Erythroblast (primary cell): Measurements from ENCODE around the gene CACNB1.
A peak's percentile ranks its signal among the peaks of the same experiment; 100 is the strongest.
"Not testable (repeated sequence)": the region's sequence is repeated elsewhere in the genome, so short reads cannot be mapped to it uniquely, and the experiment has no call there.

Experiments
- DNase-seq, 2 experiments: peaks; one replicate each; lab custom pipeline; 2025; lab: John Stamatoyannopoulos, UW
- GATA1 ChIP-seq: IDR thresholded peaks from 2 replicates; pipeline ENCODE4 v1.6.1; 2011; ENCODE audit warnings: low read depth, mild to moderate bottlenecking, control low read depth, low read length, moderate library complexity
- POLR2A ChIP-seq: IDR thresholded peaks from 2 replicates; pipeline ENCODE4 v1.6.1; 2011; ENCODE audit warnings: mild to moderate bottlenecking, low read length

Gene CACNB1

DNA sequence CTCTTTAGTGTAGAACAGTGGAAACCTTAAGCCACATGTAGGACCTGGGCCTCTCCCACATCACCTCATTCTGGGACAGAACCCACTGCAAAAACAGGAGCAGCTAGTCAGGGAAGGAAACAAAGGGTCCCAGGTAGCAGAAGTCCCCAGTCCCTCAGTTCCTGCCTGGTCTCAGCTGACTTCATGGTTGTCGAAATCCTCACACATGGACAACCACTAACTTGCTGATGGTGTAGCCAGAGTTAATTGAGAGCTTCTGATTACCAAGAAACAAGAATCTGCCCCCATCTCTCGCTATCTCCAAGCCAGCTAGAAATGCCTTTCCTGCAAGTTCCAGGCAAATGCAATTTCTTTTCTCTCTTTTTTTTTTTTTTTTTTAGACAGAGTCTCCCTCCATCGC lies 28.0 kb downstream of the CACNB1 start:
- TF ChIP-seq GATA1 (no peak), POLR2A (no peak)
- no peak for DNase-seq

DNA sequence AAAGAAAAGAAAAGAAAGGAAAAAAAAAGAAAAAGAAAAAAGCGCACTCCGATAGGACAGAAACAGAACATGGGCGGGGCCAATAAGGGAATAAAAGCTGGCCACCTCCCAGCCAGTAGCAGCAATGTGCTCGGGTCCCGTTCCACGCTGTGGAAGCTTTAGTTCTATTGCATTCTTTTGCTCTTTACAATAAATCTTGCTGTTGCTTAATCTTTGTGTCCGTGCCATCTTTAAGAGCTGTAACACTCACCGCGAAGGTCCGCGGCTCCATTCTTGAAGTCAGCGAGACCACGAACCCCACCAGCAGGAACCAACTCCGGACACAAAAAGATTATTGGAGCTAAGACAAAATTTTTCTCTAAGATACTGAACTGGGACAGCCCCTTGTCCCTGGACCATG lies 28.4 kb downstream of the CACNB1 start:
- no peak for TF ChIP-seq GATA1
- TF ChIP-seq POLR2A: no peak
- DNase-seq: no peak

DNA sequence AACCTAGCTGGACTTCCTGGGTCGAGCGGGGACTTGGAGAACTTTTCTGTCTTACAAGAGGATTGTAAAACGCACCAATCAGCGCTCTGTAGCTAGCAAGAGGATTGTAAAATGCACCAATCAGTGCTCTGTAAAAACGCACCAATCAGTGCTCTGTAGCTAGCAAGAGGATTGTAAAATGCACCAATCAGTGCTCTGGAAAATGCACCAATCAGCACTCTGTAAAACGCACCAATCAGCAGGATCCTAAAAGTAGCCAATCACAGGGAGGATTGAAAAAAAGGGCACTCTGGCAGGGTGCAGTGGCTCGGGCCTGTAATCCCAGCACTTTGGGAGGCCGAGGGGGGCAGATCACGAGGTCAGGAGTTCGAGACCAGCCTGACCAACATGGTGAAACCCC lies 29.0 kb downstream of the CACNB1 start:
- not testable (repeated sequence) for DNase-seq

DNA sequence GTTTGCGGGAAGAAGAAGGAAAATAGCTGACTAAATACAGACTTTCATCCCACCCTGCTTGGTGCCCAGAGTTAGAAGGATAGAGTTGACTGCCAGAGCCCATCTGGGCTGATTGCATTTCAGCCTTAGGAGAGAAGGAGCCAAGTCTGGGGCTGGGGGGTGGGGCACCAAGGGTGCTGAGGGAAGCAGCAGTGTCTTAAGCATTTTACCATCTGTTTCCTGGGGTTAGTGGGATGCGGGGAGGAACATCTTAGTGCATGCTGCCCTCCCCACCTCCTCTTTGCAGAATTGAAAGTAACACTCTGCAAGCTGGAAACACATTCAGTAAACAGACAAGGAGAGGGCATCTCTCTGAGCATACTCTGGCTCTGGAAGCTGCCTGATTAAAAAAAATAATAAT lies 30.0 kb downstream of the CACNB1 start:
- TF ChIP-seq POLR2A: no peak
- TF ChIP-seq GATA1: no peak

DNA sequence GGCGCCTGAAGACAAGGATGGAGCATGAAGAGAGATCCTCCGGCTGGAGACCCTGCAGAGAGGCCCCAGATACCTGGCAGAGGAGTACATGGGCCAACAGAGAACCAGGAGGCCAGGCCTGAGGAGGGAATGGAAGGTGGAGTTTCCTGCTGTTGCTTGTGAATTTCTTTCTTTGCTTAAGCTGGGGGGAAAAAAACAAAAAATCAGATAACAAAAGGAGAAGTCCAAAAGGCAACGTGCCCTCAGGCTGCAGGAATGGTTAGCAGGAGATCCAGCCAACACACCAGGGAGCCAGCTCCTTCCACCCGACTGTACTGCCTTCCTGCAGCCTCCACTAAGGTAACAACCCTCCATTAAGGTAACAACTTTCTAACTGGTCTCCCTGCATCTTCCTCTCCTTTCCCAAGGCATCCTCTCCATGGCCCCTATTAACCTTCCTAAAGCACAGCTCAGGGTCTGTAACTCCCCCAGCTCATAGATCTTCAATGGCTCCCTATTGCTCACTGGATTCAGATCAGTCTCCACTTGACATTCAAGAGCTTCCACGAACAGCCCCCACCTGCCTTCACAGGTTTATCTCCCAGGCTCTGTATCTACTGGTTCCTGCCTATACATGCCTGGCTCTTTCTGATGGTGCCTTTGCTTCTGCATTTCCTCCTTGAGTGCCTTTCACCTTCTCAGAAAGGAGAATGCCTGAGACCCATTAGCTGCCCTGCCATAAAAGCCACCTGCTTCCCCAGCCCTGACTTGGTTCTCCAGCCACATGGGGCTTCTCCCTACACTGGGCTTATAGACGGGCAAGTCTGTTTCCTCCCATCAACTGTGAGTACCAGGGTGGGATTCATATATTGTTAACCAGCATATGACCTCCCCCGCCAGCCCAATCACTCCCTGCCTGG lies 30.8 kb downstream of the CACNB1 start:
- TF ChIP-seq GATA1 (no peak), POLR2A (no peak)
- no peak for DNase-seq

More for the DNA sequence above, 30.0 kb downstream of the CACNB1 start:
- no peak for DNase-seq

DNA sequence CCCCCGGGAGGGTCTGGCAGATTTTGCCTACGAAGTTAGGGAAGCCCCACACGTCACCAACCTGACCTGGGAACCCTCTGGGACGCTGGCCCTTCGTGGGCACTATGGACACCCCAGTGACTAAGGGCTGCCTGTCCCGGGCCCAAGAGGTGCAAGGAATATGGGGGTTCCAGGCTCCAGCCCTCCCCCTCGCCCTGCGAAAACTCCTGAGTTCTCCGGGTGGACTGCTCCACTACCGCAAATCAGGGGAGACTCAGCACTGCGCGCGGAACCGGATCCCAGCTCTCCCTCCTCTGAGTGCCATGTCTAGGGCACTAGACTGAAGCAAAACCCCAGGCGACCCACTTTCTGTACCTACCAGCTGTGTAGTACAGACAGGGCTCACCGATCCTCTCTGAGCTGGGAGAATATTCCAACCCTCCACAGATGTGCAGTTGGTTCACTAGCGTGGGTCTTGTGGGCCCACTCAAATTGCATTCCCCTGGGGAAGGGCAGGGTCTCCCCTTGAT lies 31.6 kb downstream of the CACNB1 start, which contains the start of gene ARL5C:
TSS of gene ARL5C (minus strand) at position 321 of the 509 bp plus-strand sequence. CDS start 401 bp downstream, outside the sequence.
- DNase-seq: no peak
- no peak for TF ChIP-seq GATA1

DNA sequence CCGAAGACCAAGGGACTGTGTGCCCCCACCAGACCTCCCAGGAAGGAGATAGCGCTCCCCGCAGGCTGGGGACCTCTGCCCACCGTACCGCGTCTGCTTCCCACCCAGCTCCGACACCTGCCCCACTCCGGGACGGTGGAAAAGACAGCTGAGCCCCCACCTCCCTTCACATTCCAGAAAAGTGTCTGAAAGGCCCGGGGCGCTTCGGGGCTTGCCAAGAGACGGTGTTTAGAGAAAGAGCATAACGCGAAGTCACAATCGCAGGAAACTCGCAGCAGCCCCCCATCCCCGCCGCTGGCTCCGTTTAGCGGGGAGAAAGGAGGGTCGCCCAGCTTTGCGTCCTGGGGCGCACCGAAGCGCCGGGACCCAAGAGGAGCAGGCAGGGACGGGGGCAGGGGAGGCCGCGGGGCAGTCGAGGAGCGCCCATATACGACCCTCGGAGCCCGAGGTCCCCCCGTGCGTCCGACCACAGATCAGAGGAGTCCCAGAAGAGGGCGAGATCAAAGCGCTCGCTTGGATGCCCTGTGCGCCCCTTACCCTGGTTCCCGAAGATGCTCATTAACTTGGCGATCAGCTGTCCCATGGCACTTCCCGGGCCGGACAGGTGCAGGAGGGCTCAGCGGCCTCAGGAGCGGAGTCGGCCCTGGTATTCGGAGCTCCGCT lies 32.2 kb downstream of the CACNB1 start:
- no peak for DNase-seq
- no peak for TF ChIP-seq GATA1
- no peak for TF ChIP-seq POLR2A

DNA sequence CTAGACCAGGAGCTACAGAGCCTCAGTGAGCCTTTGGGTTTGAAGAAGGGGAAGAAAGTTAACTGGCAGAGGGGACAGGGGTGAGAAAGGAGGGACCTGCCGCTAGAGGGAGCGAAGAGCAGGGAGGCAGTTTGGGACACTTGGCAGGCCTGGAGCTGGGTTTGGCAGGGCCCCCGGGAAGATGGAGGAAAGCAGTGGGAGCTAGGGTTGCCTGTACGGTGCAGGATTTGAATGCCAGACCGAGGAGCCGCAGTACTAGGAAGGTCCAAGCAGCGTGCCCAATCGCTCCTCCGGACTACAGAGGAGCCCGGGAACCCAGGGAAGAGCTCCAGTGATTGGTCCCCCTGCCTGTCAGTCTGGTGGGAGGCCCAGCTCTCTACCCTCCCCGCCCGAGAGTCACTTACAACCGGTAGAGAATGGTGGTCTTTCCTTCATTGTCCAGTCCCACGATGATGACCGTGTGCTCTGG lies 32.8 kb downstream of the CACNB1 start:
- peak; percentile 81 to 87 for DNase-seq
- TF ChIP-seq GATA1: no peak
- no peak for TF ChIP-seq POLR2A

DNA sequence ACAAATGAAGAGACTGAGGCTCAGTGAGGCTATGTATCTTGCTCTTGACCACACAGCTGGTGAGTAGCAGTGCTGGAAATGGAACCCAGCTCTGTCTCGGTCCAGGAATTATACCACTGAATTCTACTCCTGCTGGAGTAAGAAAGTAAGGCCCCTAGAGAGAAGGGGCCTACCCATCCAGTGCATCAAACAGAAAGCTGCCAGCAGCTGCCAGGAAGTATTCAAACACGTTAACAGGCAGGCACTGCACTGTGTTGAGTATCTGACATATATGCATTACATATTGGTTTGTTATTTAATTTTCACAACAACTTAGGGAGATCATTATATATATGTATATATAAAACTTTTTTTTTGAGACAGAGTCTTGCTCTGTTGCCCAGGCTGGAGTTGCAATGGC lies 35.5 kb downstream of the CACNB1 start:
- no peak for DNase-seq
- TF ChIP-seq POLR2A: no peak
- no peak for TF ChIP-seq GATA1

DNA sequence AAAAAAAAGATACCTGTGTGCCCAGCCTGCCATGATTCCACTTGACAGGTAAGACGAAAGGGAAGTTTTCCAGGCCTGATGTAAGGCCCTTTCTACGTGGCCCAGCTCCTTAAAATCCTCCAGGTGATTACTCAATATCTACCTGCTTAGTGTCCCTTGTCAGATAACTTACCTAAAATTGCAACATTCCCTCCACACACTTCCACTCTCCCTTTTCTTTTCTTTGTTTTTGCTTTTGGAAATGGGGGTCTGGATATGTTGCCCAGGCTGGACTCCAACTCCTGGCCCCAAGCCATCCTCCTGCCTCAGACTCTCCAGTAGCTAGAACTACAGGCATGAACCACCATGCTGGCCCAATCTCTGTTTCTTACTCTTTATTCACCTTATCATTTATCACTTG lies 38.8 kb downstream of the CACNB1 start:
- no peak for DNase-seq
- TF ChIP-seq GATA1 (no peak), POLR2A (no peak)

DNA sequence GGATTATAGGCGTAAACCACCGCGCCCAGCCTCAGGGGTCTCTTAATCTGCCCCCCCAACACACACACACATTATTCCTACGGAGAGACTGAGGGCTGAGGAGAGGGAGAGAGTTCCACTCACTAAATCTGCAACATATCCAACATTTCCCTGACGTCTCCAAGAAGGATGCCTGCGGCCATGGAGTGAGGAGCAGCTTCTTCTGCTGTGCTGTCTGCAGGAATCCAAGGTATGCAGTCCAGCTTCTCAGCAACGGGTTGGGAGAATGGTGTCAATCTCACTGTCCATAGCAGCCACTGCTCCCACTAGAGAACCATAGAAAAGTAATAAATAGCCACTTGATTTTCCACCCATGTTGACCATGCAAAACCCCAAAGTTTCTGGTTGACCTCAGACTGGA lies 41.0 kb downstream of the CACNB1 start:
- TF ChIP-seq POLR2A: no peak
- no peak for TF ChIP-seq GATA1
- DNase-seq: no peak

DNA sequence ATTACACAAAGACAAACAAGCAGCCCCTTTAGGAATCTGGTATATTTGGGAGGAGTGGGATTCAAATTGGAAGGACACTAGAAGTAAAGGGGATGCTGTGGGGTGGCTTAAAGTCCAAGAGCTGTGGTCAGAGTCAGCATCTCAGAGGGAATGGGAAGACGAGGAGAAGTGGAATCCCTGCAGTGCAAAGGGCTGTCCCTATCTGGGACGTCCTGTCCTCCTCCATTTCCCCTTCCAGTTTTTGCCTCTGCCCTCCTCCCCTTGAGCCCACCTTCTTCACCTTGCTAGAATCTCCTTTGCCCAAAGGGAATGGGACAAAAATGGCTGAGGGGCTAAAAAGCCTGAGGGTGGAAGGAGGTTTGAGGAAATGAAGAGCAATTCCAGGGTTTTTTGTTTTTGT lies 41.8 kb downstream of the CACNB1 start:
- no peak for DNase-seq
- TF ChIP-seq POLR2A (no peak), GATA1 (no peak)

DNA sequence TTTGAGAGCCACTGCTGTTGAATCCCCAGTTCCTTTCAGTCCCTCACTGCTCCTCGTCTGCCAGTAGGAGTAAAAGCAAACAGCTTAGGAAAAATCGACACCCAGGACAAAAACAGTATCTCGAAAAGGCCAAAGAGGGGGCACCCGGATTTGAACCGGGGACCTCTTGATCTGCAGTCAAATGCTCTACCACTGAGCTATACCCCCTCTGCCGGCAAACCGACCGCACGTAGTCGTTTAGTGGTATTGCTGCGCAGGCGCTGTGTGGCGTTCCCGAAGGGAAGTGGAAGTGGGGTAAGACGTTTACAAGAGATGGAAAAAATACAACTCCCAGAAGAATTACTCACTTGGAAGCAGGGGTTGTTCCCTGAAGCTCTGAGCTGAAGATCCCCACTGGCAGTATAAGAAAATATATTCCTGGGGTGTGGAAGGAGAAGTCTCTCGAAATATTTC lies 43.8 kb downstream of the CACNB1 start:
- peak; percentile 87 to 95 for DNase-seq
- TF ChIP-seq GATA1: no peak
- no peak for TF ChIP-seq POLR2A

DNA sequence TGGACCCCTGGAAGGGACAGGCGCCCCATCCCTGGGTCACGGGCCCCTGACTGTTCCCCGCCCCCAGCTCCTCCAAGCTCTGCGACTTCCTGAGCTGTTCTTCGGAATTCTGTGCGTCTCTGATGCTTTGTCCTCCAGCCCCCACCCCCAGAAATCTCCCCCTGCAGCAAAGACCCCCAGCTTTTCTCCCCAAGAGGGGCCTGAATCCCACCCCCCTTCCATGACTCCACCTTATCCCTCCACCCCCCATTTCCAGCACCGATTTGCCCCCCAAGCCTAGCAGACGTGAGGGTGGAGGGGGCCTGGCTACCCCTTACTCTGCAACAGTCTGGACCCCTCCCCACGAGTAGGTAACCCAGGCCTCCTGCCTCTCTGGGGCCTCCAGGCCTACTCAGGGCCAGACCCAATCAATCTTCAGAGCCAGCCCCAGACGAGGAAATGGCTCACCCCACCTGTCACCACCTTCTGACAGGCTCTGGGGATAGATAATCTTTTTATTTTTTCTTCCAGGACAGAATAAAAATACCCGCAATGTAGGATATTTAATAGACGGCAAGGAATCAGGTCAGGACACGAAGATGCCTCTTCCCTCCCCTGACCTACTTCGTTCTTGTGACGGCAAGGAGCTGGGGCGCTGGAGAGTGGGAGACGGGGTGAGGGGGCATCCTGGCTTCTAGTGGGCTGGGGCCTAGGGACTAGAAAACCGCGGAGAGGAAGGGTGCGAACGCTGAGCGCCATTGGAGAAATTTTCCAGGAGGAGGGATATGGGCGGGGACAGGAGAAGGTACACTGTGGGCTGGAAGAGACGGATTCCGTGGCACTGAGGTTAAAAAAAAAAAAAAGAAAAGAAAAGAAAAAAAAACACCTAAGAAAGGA lies 45.3 kb downstream of the CACNB1 start:
- no peak for TF ChIP-seq GATA1
- TF ChIP-seq POLR2A: no peak
- no peak for DNase-seq
